GM10266 (cell line): ENCODE data around the gene COQ9.
A peak's percentile ranks its signal among the peaks of the same experiment; 100 is the strongest.

Experiments used
- DNase-seq: peaks from one replicate; pipeline ENCODE4 v3.0.0; 2012; ENCODE audit errors: extremely low spot score
- TF ChIP-seq, protein P1 (sequence below): IDR thresholded peaks from 2 replicates; pipeline ENCODE4 v1.5.1; 2012; ENCODE audit warnings: mild to moderate bottlenecking, low read depth; ENCODE audit not compliant: control insufficient read depth, insufficient read depth; ENCODE audit errors: missing control alignments

COQ9 gene

GRCh38 chr16:57409065-57409464, 38.2 kb upstream of the COQ9 start:
- DNase-seq: no peak
- TF ChIP-seq, protein P1, sequence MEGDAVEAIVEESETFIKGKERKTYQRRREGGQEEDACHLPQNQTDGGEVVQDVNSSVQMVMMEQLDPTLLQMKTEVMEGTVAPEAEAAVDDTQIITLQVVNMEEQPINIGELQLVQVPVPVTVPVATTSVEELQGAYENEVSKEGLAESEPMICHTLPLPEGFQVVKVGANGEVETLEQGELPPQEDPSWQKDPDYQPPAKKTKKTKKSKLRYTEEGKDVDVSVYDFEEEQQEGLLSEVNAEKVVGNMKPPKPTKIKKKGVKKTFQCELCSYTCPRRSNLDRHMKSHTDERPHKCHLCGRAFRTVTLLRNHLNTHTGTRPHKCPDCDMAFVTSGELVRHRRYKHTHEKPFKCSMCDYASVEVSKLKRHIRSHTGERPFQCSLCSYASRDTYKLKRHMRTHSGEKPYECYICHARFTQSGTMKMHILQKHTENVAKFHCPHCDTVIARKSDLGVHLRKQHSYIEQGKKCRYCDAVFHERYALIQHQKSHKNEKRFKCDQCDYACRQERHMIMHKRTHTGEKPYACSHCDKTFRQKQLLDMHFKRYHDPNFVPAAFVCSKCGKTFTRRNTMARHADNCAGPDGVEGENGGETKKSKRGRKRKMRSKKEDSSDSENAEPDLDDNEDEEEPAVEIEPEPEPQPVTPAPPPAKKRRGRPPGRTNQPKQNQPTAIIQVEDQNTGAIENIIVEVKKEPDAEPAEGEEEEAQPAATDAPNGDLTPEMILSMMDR: no peak

DNA sequence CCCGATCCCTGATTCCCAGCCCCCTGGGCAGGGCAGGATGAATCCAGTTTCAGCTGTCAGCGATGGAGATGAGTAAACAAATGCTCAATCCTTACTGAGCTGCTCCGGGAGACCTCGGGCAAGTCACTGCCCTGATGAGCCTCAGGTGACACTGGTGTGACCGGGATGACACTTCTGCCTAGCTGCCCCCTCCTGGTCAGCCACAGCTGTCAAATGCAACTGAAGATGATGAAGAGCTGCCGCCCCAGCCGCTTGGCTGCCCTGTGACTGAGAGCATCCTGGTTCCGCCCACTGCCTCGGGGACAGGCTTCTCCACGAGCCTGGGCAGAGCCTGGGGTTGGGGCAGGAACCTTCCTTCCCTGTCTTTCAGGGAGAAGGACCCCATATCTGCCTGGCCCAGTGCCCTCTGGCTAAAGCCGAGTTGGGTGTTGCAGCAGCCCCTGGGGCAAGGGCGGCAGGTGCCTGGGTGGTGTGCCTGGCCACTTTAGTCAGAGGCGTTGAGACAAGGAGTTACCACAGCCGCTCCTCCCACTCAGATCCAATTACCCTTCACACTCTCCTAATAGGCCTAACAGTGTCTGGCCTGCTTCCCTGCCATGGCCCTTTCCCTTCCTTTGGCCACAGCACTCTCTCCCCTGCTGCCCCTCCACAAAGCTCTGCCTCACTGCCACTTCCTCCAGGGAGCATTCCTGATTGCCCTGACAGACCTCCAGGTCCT, 37.2 kb upstream of the COQ9 start:
- no peak for DNase-seq
- TF ChIP-seq, protein P1: no peak

DNA sequence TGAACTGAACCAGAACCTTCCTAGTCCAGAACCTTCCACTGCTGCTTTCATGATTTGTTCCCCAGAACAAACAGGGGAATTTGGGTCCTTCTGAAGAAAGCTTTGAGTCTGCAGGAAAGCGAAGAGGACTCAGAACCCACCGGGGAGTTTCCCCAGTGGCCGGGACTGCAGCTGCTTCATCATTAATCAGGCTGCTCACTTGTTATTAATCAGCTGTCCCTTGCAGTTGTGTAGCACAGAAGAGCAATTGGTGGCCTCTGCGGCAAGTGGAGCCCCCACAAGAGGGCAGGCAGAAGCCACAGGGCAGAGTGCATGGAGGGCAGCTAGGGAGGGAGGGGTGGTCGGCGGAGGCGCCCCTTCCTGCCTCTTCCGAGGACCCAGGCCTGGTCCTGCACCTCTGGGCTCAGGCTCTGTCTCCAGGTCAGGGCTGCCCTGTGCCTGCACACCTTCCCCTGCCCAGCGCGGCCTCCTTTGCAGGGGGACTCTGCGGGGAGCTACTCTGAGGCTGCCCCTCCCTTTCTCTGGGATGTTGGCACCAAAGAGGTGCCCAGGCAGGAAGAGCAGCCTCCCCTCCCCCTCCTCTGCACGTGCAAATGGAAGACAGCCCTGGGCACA, 35.8 kb upstream of the COQ9 start:
- DNase-seq: peak; percentile 49
- TF ChIP-seq, protein P1: no peak

- TF ChIP-seq, protein P1: no peak
- DNase-seq: no peak
These were observed 34.7 kb upstream of the COQ9 start for GRCh38 chr16:57412584-57412983.

- DNase-seq: peak; percentile 73
- TF ChIP-seq, protein P1: no peak
These were observed 34.0 kb upstream of the COQ9 start for GRCh38 chr16:57413301-57413730.

DNA sequence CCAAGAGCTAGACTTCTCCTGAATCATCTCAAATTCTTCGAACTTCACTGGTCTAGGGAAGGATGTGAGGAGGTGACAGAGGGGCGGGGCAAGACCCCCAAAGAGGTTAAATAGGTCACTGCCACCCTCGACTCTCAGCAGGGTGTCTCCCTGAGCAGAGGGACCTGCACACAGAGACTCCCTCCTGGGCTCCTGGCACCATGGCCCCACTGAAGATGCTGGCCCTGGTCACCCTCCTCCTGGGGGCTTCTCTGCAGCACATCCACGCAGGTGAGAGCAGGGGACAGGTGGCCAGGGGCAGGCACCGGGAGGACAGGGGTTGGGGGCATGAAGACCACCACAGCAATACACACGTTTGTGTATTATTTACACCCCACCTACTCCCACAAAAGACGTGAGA, 33.5 kb upstream of the COQ9 start:
- TF ChIP-seq, protein P1: no peak
- DNase-seq: no peak

DNA sequence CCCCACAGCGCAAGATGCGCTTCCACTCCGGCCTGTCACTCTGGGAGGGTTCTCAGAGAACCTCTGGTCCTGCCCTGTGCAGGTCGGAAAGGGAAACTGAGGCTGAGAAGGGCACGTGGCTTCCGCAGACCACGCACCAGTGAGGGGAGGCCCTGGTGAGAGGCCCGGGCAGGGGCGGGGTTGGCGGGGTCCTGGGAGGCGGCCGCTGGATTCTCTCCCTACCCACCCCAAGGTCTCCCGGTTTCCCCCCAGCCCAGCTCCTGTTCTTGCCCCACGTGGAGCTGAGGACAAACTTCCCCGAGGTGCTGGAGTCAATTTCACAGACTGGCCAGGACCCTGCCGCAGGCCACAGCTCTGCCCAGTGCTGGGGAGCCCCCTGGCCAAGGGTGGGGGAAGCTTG, 31.2 kb upstream of the COQ9 start:
- TF ChIP-seq, protein P1: no peak
- no peak for DNase-seq
